GM19395 (cell line): Measurements from ENCODE around the gene TBCEL.
"Not testable (repeated sequence)": the region's sequence is repeated elsewhere in the genome, so short reads cannot be mapped to it uniquely, and the experiment has no call there.

Experiments
- ATAC-seq: cut with Tn5 transposase; IDR thresholded peaks from one replicate; pipeline ENCODE4 v1.9.1; 2021; ENCODE audit warnings: mild to moderate bottlenecking, moderate library complexity; ENCODE audit not compliant: unreplicated experiment

TBCEL gene

DNA sequence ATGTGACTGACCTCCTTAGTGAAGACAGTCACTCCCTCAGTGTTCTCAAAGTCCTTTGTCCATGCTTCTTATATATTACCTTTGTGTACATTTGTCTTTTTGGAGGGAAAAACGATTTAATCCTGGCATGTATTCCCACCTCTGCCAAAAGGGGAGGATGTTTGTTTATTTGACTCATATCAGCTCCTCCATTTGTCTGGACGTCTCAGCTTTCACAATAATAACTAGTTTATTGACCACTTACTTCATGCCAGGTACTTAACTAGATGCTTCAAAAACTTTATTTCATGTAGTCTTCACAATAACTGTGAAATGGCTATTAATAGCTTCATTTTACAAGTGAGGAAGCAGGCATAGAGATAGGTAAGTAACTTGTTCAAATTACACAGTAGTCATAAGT is 5.3 kb downstream of the TBCEL start:
- ATAC-seq: no peak

DNA sequence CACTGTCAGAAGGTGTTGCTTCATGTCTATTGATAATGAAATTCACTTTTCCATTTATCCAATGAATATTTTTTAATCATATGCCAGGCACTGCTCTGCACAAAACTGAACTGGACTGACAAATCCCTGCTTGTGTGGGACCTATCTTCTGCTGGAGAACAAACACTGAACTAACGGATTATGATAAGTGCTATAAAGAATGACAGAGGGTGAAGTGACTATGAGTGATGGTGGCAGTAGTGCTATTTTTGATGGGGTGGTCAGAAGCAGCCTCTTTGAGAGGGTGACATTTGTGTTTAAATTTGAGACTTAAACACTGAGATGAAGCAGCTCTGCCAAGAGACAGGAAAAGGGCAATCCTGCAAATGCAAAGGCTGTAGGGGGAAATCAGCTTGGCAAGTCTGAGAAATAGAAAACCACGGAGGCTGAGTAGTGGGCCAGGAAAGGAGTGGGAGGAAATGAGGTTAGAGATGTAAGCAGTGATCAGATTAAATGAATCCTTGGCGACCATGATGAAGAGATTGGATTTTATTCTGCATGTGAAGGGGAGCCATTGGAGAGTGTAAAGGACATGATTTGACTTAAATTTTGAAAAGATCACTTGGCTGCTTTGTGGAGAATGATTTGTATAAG is 6.0 kb downstream of the TBCEL start:
- no peak for ATAC-seq

DNA sequence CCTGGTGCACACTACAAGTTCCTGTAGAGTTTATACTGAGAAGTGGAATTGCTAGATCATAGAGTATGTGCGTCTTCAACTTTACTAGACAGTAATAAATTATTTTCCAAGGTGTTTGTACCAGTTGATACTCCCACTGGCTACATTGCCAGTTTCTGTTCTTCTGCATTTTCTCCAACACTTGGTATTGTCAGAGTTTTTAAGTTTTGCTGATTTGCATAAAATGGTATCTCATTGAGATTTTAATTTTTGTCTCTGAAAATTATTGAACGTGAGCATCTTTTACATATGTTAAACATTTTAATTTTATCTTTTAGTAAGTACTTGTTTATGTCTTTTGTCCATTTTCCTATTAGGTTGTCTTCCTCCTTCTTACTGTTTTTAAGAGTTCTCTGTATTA is 7.3 kb downstream of the TBCEL start:
- ATAC-seq: no peak

DNA sequence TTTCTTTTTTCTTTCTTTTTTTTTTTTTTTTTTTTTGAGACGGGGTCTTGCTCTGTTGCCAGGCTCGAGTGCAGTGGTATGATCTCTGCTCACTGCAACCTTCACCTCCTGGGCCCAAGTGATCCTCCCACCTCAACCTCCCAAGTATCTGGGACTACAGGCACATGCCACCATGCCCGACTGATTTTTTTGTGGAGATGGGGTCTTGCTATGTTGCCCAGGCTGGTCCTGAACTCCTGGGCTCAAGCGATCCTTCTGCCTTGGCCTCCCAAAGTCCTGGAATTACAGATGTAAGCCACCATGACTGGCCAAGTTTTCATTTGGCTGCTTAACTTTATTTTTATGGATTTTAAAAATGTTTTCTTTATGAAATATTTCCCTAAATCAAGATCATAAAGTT is 7.7 kb downstream of the TBCEL start:
- ATAC-seq: not testable (repeated sequence)

DNA sequence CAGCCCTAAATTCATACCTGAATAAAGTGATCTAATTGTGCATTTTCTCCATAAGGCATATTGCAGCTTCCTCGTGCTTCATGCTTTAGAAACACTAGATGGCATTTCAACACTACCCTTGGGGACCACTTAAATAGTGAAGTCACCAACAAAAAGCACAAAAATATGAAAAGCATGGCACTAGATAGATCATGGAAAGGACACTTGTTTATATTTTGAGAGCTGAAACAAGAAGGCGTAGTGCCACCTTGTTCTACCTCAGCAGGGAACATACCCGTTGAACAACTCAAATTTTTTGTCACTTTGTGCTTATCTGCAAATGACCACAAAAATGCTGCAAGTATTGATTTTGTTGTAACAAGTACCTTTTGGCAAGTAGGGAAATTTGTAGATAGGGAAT is 8.6 kb downstream of the TBCEL start:
- ATAC-seq: no peak

DNA sequence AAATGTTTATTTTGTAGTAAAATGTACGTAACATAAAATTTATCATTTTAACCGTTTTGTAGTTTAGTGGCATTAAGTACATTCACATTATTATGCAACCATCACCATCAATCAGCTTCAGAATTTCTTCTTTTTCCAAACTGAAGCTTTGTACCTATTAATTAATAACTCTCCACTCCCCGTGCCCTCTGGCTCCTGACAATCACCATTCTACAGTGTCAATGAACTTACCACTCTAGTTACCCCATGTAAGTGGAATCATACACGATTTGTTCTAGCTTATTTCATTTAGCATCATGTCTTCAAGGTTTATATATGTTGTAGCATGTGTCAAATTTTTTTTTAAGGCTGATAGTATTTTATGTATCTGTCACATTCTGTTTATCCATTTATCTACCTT is 9.7 kb downstream of the TBCEL start:
- no peak for ATAC-seq

DNA sequence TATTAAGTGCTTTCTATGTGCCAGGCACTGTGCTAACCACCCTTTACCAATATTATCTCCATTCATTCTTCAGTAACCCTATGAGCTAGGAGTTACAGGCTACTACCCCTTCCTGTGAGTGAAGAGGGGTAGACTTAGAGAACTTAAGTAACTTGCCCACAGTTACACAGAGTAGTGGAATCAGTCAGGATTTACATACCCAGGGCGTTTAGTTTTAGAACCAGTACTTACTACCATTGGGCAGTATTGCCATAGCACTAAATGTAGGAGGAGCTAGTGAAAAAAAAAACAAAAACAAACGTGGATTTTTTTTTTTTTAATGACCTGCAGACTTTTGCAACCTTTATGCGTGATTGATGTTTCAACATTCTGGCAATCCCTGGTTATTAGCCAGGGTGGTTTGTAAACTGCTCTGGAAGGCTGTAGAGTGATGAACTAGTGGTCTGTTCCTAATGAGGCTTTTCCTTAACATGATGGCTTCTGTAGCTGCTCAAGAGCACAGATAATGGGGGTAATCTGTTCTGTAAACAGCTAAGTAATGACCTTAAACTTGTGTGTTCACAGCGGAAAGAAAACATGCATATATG is 11.4 kb downstream of the TBCEL start:
- no peak for ATAC-seq

DNA sequence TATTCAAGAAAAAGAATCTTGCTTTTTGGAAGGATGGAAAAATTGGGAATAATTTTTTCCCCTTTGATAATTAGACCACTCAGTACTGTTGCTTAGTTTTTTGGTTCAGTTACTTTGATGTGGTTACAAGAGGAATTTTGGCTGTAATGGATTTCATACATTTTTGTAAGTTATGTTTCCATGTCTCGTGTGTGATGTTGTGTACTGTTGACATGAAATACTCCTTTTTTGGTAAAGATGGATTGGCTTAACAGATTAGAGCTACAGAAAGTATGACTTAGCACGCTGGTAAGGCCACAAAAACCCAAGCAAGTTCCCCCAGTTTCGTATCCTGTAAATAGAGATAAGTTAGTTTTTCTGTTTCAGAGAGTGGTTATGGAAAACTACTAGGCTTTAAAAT is 11.9 kb downstream of the TBCEL start:
- ATAC-seq: peak; percentile 53

DNA sequence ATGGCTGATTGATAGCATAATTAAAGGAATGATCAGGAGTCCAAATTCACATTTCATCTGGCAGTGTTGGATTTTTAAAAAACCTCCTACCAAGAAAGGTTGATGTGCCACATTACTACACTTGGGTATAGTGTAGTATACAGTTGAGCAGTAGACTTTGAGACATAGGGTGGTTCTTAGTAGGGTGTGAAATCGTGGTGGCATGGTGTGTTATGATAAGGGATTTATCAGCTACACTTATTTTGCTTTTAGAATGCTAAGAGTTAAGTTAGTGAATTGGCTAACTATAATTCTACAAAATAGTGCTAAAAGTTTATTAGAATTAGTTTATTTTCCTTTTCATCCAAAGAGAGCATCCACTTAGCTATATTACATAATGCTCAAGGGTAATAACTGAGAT is 13.1 kb downstream of the TBCEL start:
- no peak for ATAC-seq

DNA sequence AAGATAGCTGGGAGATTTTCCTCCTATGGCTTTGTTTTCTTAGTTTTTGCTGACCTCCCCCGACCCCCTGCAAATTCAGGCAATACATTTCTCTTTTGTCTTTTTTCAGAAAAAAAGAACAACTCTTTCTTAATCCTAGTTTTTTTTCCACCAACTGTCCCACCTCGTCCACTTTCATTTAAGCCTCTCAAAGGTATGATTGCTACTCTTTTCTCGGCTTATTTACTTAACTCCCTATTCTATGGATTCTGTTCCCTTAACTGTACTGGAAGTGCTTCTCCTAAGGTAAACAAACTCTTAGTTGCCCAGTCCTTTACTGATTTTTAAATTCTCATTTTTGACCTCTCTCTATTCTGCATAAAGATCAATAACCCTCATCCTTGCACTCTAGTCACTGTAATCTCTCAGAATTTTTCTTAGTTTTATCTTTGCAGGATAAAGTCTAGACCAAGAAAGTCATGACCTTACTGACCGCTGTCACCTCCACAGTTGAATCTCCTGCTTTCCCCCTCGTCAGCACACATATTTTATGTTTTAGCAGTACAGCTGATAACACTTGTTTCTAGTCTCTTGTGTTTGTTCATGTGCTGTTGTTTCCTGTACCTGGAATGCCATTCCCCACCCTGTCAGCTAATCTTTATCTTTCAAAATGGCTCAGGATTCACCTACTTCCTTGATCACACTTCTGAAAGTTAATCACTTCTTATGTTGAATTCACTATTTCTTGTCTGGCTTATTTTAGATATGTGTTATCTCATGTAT is 14.9 kb downstream of the TBCEL start:
- ATAC-seq: no peak

DNA sequence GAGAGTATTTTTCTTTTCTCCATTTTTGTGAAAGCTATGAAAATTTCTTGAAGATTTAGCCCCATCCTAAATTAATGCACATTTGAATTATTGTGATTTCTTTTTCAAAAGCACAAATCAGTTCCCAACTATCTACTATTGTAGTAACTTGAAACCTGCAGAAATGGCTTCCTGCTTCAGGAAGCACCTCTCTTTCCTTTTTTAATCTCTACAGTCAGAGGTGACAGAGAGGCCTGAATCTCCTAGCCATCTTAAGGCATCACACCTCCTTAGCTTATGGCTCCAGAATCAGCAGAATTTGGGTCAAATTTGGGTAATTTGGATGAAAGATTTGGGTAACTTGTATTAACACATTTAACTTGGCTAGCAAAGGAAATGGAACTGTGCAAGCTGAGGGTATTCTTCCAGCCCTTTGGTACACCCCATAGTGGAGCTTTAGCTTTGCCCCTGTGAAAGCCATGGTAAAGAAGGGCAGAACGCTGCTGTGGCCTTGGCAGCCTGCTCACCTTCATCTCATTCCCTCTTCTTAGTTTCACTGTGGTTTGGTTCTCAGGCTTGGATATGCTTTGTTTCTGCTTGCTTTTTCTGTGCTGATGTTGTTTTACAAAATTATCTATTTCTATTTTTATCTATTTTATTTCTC is 16.2 kb downstream of the TBCEL start:
- no peak for ATAC-seq

DNA sequence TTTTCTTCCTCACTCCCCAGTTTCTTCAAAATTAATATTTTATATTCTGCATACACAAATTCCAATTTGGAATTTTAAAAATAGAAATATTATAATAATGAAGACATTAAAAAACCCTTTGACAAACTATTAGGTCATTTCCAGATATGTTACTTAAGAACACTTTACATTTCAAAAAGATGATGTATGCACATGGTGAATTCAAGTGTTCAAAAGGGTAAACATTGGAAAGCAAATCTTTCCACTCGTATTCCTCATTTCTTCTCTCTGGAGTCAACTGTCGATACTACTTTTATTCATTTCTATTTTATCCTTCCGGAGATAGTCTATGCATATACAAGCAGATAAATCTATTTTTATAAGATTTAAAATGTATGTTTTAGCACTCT is 16.7 kb downstream of the TBCEL start:
- no peak for ATAC-seq

DNA sequence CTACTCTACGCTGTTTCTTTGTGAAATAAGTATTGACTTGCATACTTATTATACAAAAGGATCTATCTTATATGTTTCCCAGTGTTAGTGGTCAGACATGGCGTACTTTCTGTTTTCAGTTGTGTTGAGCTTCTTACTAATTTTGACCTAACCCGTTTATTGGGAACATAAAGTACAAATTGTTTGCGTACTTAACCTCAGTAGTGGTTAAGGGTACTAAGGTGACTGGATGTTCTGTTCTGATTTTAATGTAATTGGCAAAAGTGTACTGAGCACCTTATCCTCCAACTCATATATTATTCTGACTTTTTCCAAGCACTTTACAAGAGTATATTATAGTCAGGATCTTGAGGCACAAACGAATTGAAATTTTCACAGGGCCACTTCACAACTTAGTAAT is 17.2 kb downstream of the TBCEL start:
- no peak for ATAC-seq

DNA sequence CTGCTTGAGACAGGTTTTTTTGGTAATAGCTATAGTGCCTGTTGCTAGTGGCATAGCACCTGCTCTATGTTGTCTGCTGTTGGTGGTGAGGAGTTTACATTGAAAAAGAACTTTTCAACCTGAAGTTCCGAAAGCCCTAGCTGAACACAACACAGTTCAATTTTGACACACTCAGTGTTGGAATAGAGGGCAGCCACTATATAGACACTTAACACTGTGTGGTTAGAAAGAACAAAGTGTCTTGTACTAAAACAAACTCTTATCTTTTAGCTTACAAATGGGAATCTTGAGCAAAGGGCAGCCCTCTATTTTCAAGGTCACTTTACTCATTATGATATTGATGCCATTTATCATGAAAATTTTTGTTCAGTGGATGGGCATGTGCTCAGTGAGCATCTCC is 18.4 kb downstream of the TBCEL start:
- ATAC-seq: no peak

DNA sequence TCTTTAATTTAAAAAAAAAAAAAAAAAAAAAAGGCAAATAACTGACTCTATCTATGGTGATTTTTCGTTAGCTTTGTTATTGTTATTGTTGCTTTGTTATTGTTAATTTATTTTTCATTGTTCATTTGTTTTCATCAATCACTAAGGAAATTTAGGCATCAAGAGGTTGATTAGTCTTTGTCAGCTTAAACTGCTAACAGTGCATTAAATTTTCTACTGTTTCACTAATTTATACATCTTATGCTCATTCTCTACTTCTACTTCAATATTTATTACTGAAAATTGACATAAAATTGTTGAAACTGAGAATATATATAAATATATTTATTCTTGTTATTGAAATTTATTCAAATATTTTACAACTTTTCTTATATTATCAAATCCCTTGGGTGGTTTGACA is 24.0 kb downstream of the TBCEL start:
- ATAC-seq: no peak

DNA sequence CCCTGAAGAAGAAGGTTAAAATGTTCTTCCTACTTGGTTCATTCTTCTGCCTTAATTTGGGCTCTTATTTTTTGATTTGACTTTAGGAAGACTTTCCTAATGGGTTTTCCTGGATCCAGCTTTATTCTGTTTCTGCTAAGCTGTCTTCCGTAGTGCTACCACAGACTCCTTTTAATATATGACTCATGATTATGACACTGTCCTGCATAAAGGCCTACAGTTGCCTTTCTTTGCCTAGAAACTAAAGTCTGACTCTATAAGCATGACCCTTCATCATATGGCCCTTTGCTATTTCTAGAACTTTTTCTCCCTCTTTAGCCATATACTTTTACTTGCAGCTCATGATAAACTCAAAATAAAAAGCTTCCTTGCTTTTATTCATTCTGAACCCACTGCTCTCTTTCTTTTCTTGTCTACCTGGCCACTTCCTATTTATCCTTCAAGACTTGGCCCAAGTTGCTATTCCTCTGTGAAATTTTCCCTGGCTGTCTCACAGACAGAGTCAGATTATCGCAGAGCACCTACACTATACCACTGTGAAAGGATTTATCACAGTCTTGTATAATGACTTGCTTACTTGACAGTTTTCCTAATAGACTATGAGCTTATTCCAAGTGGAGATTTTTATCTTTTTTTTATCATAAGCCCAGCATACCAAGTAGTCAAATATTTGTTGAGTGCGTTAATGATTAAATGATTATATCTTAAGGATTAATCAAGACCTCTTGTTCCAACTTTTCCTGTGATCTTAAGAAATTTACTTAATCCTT is 24.7 kb downstream of the TBCEL start:
- ATAC-seq: no peak

DNA sequence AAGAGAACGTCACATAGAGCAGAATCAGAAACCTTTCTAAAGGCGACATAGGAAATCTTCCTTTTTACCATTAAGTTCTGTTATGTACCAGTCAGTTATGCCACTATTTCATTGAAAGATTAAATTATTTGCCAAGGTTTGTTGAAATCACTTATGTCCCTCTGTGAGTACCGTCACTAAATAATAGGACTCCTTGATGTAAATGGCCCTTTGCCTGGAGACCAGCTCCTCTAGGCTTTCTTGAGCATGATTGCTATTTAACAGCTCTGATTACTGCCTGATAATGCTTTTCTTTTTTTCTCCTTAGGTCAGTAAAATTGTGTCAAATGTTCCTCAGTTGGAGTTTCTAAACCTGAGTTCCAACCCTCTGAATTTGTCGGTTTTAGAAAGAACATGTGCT is 29.3 kb downstream of the TBCEL start:
- ATAC-seq: no peak

DNA sequence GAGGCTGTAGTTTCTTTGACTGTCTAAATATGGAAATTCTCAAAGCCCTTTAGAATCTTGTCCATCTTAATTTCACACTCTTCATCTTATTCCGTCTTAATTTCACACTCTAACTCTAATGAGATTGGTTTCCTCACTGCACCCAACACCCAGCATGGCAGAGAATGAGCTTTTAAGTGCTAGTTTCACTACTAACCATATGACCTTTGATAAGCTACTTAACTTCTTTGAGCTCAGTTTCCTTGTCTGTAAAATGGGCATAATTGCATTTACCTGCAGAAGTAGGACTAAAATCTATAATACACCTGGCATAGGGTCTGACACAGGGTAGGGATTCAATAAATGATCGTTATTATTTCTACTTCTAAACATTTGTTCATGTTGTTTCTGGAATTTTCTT is 30.4 kb downstream of the TBCEL start:
- ATAC-seq: no peak

DNA sequence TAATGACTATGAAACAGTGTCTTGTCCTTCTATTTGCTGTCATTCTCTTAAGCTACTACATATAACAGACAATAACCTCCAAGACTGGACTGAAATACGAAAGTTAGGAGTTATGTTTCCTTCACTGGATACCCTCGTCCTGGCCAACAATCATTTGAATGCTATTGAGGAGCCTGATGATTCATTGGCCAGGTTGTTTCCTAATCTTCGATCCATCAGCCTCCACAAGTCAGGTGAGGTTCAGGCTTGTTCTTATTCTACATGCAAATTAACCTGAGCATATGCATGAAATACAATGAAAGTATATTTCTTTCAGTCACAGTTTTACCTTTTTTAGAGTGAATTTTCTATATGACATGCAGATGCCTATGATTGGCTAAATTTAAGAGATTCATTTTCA is 31.2 kb downstream of the TBCEL start:
- no peak for ATAC-seq

DNA sequence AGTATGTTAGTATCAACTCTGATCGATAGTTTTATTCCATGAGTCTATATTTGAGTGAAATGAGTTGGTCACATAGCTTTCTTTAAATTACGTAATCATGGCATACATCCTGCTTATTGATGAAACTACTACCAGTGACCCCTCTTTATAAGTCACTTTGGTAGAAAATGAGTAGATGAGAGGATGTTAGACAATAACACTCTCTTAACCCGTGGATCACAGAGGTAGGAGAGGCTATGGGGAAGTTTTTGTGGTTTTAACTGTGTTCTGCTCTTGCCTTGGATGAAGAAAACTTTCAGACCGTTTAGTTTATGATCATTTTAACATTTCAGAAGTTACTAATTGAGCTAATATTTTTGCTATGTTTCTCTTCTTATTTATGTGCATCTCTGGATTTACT is 34.0 kb downstream of the TBCEL start:
- ATAC-seq: no peak

DNA sequence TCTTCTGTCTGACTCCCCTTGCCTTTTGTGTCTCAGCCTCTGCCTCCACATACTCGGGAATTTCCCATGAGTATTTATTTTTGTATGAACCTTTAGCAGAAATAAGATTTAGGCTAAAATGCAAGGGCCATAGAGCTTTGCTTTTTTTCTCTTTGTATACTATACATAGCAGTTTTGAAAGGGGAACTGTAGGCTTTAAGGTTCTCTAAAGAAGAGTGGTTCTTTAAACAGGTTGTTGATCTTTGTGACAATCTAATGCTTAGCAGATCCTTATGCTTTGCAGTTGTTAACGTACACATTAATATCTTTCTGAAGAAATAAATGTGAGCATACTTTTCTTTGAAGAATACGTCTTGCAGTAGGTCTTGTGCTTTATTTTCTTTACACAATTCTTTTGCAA is 35.0 kb downstream of the TBCEL start:
- ATAC-seq: no peak
